ENCODE data around the gene CCDC187.

- TF ChIP-seq CTCF (IDR thresholded peaks at IDR 0.05) (no peak), POLR2A (IDR thresholded peaks at IDR 0.05) (no peak)
These were observed 92.9 kb downstream of the CCDC187 start for GRCh38 chr9:136211006-136211405.

Data from right lobe of liver (tissue), 4 donors.